HG03354 (cell line): ENCODE data around the gene SMYD2.

ENCODE experiments used
- ATAC-seq: cut with Tn5 transposase; IDR thresholded peaks from one replicate; pipeline ENCODE4 v1.9.1; 2021; ENCODE audit warnings: mild to moderate bottlenecking; ENCODE audit not compliant: unreplicated experiment, poor library complexity, severe bottlenecking

Gene SMYD2

GRCh38 chr1:214324896-214325800 lies 44.2 kb downstream of the SMYD2 start:
- no peak for ATAC-seq

- ATAC-seq, result peak; percentile 32
Observed at GRCh38 chr1:214326406-214326805, 45.4 kb downstream of the SMYD2 start.

- ATAC-seq, result no peak
Observed at GRCh38 chr1:214327514-214327913, 46.6 kb downstream of the SMYD2 start.

- peak; percentile 92 for ATAC-seq
Observed at GRCh38 chr1:214328770-214329469, 48.0 kb downstream of the SMYD2 start.

GRCh38 chr1:214329470-214330220 lies 48.7 kb downstream of the SMYD2 start:
- no peak for ATAC-seq

GRCh38 chr1:214330222-214330621 lies 49.3 kb downstream of the SMYD2 start:
- ATAC-seq, result no peak

GRCh38 chr1:214330715-214331114 lies 49.8 kb downstream of the SMYD2 start:
- no peak for ATAC-seq

- no peak for ATAC-seq
Observed at GRCh38 chr1:214331180-214331579, 50.2 kb downstream of the SMYD2 start.

GRCh38 chr1:214331827-214332423 lies 51.0 kb downstream of the SMYD2 start:
- ATAC-seq, result peak; percentile 46

- peak; percentile 47 for ATAC-seq
Observed at GRCh38 chr1:214332946-214333798, 52.2 kb downstream of the SMYD2 start.

GRCh38 chr1:214335567-214335966 lies 54.6 kb downstream of the SMYD2 start:
- ATAC-seq, result no peak

GRCh38 chr1:214337015-214337414 lies 56.1 kb downstream of the SMYD2 start:
- no peak for ATAC-seq

GRCh38 chr1:214337511-214337910 lies 56.6 kb downstream of the SMYD2 start:
- no peak for ATAC-seq

- ATAC-seq, result no peak
Observed at GRCh38 chr1:214338212-214338611, 57.3 kb downstream of the SMYD2 start.

- ATAC-seq, result no peak
Observed at GRCh38 chr1:214341459-214341858, 60.5 kb downstream of the SMYD2 start.

- ATAC-seq, result no peak
Observed at GRCh38 chr1:214341932-214342331, 61.0 kb downstream of the SMYD2 start.

- no peak for ATAC-seq
Observed at GRCh38 chr1:214342525-214342924, 61.6 kb downstream of the SMYD2 start.

GRCh38 chr1:214344897-214345296 lies 63.9 kb downstream of the SMYD2 start:
- no peak for ATAC-seq

GRCh38 chr1:214349008-214349407 lies 68.0 kb downstream of the SMYD2 start:
- no peak for ATAC-seq
